NCI-H2171 (cell line): ENCODE measurements around the gene TAPBPL.

Source experiments
- DNase-seq: peaks from one replicate; lab custom pipeline; 2025; lab: John Stamatoyannopoulos, UW

Gene TAPBPL

GRCh38 chr12:6435961-6436715, 15.7 kb upstream of the TAPBPL start:
- no peak for DNase-seq

- no peak for DNase-seq
These were observed 14.3 kb upstream of the TAPBPL start for GRCh38 chr12:6437586-6437985.

- DNase-seq, result no peak
These were observed 13.5 kb upstream of the TAPBPL start for GRCh38 chr12:6438345-6438744.

GRCh38 chr12:6440391-6440790, 11.5 kb upstream of the TAPBPL start:
- no peak for DNase-seq

GRCh38 chr12:6442836-6443235, 9.0 kb upstream of the TAPBPL start:
- DNase-seq, result no peak

GRCh38 chr12:6443361-6443983, 8.4 kb upstream of the TAPBPL start:
- DNase-seq, result no peak

GRCh38 chr12:6444031-6444430, 7.8 kb upstream of the TAPBPL start:
- no peak for DNase-seq

GRCh38 chr12:6444704-6445688, 6.8 kb upstream of the TAPBPL start, which contains the start of gene CD27:
Gene CD27 (plus strand): TSS chr12:6444955. CDS start chr12:6445096, 141 bp downstream.
- DNase-seq, result no peak

- no peak for DNase-seq
These were observed 1.6 kb upstream of the TAPBPL start for GRCh38 chr12:6450091-6450868.

GRCh38 chr12:6450869-6451347, 934 bp upstream of the TAPBPL start:
- no peak for DNase-seq

GRCh38 chr12:6452245-6452943, 552 bp downstream of the TAPBPL start:
- DNase-seq, result peak; percentile 39

GRCh38 chr12:6452944-6453630, 1.2 kb downstream of the TAPBPL start:
- no peak for DNase-seq

GRCh38 chr12:6457220-6457945, 5.5 kb downstream of the TAPBPL start:
- DNase-seq, result no peak

- DNase-seq, result peak; percentile 74
These were observed 6.6 kb downstream of the TAPBPL start for GRCh38 chr12:6458281-6459003.

- DNase-seq, result peak; percentile 80
These were observed 7.1 kb downstream of the TAPBPL start for GRCh38 chr12:6459004-6459337.

- DNase-seq, result no peak
These were observed 9.0 kb downstream of the TAPBPL start for GRCh38 chr12:6460751-6461371.

- DNase-seq, result no peak
These were observed 9.8 kb downstream of the TAPBPL start for GRCh38 chr12:6461401-6462233.
